A549 treated with ZK216348 at 1 μM for 4 hours (cell line): Measurements from ENCODE around the gene C22orf42. TPM values are rescaled to one million over a fixed set of nuclear protein-coding genes. Genes with fewer than 3 reads are reported as not detected.

Experiments
- total RNA-seq: library from RNA; stranded (reverse); fragments of 200-300 nt; extraction: Qiagen RNA extraction; gene quantifications from 5 replicates; pipeline ENCODE4 v1.2.3, GENCODE V29; 2022; ENCODE audit warnings: low read depth

Gene C22orf42, protein sequence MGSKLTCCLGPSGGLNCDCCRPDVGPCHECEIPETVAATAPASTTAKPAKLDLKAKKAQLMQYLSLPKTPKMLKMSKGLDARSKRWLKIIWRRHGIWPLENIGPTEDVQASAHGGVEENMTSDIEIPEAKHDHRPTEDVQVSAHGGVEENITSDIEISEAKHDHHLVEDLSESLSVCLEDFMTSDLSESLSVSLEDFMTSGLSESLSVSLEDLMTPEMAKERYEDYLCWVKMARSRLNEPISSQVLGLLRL
- not detected in 5 replicates for total RNA-seq

DNA sequence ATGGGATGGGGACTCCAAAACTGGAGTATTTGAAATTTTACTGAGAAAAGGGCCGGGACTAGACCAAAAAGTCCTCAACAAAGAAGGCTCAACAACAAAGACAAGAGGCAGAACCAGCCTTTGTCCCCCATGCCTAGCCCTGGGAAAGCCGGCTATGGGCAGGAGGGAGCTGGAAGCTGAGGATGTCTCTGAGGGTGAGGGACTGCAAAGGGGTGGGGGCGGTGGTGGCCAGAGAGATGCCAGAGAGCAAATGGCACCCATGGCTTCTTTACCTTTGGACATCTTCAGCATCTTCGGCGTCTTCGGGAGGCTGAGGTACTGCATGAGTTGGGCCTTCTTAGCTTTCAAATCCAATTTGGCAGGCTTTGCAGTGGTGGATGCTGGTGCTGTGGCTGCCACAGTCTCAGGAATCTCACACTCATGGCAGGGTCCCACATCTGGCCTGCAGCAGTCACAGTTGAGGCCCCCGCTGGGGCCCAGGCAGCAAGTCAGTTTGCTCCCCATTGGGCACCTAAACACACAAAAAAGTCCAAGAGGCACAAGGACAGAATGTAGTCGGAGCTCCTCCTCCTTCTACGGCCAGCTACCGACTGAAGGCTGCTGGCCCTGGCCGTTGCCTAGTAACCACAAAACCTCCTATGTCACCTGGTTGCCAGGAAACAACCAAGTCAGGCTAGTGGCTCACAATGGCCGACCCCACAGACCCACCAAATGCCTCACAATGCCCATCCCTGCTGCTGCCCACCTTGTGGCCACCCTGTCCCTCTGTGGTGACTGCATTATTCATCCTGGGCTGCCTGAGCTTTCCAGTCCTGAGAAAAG, at the start of gene C22orf42:
Gene C22orf42, minus strand, starts transcription at position 592 of the 822 bp plus-strand sequence. Its CDS starts 88 bp downstream, at position 504.

GRCh38 chr22:32204856-32205722, 46.0 kb upstream of the C22orf42 start, which contains the start of gene RFPL2:
Gene RFPL2, minus strand, starts transcription at chr22:32205073. Its CDS starts 2,622 bp downstream, at chr22:32202451.

Other genes starting within 250 kb of the C22orf42 start
- 132 to 165 TPM (median 155 TPM) in 5 replicates for gene YWHAH, start 214.8 kb downstream of the C22orf42 start, total RNA-seq
- gene SLC5A1, start 116.0 kb downstream of the C22orf42 start, total RNA-seq, result 0.06 TPM in 1 of 5 replicates, not detected in the others
- 0.18 TPM in 1 of 5 replicates, not detected in the others for gene RFPL2, start 45.8 kb upstream of the C22orf42 start, total RNA-seq
- gene SLC5A4, start 96.0 kb upstream of the C22orf42 start, total RNA-seq, result not detected in 5 replicates
- gene RFPL3, start 198.6 kb upstream of the C22orf42 start, total RNA-seq, result not detected in 5 replicates